Transverse colon (tissue), 4 donors: ENCODE results near the gene ZFAND2B. TPM values are rescaled to one million over a fixed set of nuclear protein-coding genes. Genes with fewer than 3 reads are reported as not detected.

ENCODE experiments used
- DNase-seq: peaks from one replicate; pipeline ENCODE4 v3.0.0-alpha.2; 2019
- H3K27ac ChIP-seq, 4 donors: fragments of 200-600 bp; sonication (generic); 2 replicates each; pipeline ENCODE4 v1.5.1; 2016 to 2018; ENCODE audit warnings: inconsistent platforms in 4 of 4
- H3K27me3 ChIP-seq: fragments of 200-600 bp; sonication (generic); 2 replicates; pipeline ENCODE4 v1.5.1; 2017; ENCODE audit warnings: inconsistent platforms
- H3K36me3 ChIP-seq, 4 donors: fragments of 200-600 bp; sonication (generic); 2 replicates each; pipeline ENCODE4 v1.5.1; 2017 to 2019; ENCODE audit warnings: inconsistent platforms in 4 of 4
- H3K4me1 ChIP-seq, 4 donors: fragments of 200-600 bp; sonication (generic); 2 replicates each; pipeline ENCODE4 v1.5.1; 2017 to 2020; ENCODE audit warnings: inconsistent platforms in 4 of 4
- H3K4me3 ChIP-seq, 4 donors: fragments of 200-600 bp; sonication (generic); 1 replicate in 1 of 4; 2 replicates in 3 of 4; pipeline versions ENCODE4 v1.5.1 to v1.6.1; 2017 to 2019; ENCODE audit warnings: inconsistent platforms in 4 of 4
- H3K9me3 ChIP-seq, 2 donors: fragments of 200-600 bp; sonication (generic); 2 replicates each; pipeline ENCODE4 v1.5.1; 2017 to 2019; ENCODE audit warnings: inconsistent platforms in 2 of 2
- CTCF ChIP-seq, 5 experiments: fragments of 200-600 bp in 3 of 5; fragments of 450-650 bp in 2 of 5; sonication (generic) in 3 of 5; IDR thresholded peaks; 1 replicate in 2 of 5; 2 replicates in 3 of 5; pipeline ENCODE4 v1.5.1; 2016 to 2017; ENCODE audit warnings: antibody characterized with exemption in 5 of 5, inconsistent platforms in 3 of 5, mild to moderate bottlenecking in 2 of 5, moderate library complexity in 1 of 5
- EP300 ChIP-seq: sonication (generic); formaldehyde crosslinking; IDR thresholded peaks from one replicate; pipeline ENCODE4 v1.6.1; 2017; ENCODE audit warnings: antibody characterized with exemption, low read depth
- POLR2A ChIP-seq: fragments of 450-650 bp; IDR thresholded peaks from one replicate; pipeline ENCODE4 v1.6.1; 2016; ENCODE audit warnings: antibody characterized with exemption, mild to moderate bottlenecking, moderate library complexity
- POLR2AphosphoS5 ChIP-seq, 3 donors: sonication (generic); formaldehyde crosslinking; IDR thresholded peaks; one replicate each; pipeline ENCODE4 v1.6.1; 2016; ENCODE audit warnings: antibody characterized with exemption in 3 of 3
- WGBS, 2 donors: methylation state at CpG; one replicate each; pipeline ENCODE4 v1.1.5; 2018; ENCODE audit warnings: low coverage in 1 of 2; 5-methylcytosine and 5-hydroxymethylcytosine counted together
- in situ Hi-C, 4 donors: fragments of 200-750 bp; cut with MboI; loops; one replicate each; pipeline versions ENCODE4 v1.15.0 to v1.15.1; 2017; ENCODE audit warnings: low sequenced_read_pairs in 3 of 4, low pct_ligation_motif_present in 1 of 4, low pct_unique_long_range_greater_than_20kb in 1 of 4
- intact Hi-C: fragments of 100-400 bp; cut with DNase I; formaldehyde crosslinking; loops from one replicate; pipeline ENCODE4 v1.15.1; 2023; ENCODE audit warnings: low total_unique reads
- total RNA-seq, 4 donors: library from RNA; depleted of rRNA; stranded (reverse); fragments of >200 nt; gene quantifications; one replicate each; pipeline ENCODE4 v1.1.0, GENCODE V29; 2016

Gene ZFAND2B
- total RNA-seq, 4 donors from 2014 or later, result 90.2 to 156 (median 119) TPM

- no peaks in the 10 kb centered on the region for H3K9me3 ChIP-seq
- intact Hi-C loops (loop anchor here (10.0 kb wide), 1 partner anchor 1611 kb away; no protein-coding TSS in a partner anchor), in situ Hi-C loops (no loop called here)
- no peaks in the 10 kb centered on the region for H3K27me3 ChIP-seq
- 1% methylated on average over 46 of the region's 46 CpGs; no CpG with 5 or more reads in 1 of the 2 donors for WGBS, 2 donors
- H3K4me3 ChIP-seq, result peak within 1 kb of the TSS; percentile 65 to 95 (median 83)
- peak; percentile 96 for DNase-seq
- TF ChIP-seq POLR2A (peak; percentile 91), EP300 (peak; percentile 52), POLR2AphosphoS5 (IDR thresholded peaks at IDR 0.05) (peak; percentile 95 to 98 (median 95)), CTCF (IDR thresholded peaks at IDR 0.05) (no peak)
- H3K4me1 ChIP-seq, result peaks cover 32 to 53% (median 49%) of the 10 kb centered on the region in 4 donors
- peak within 1 kb of the TSS; percentile 94 to 97 (median 94) for H3K27ac ChIP-seq
- no peaks in the 10 kb centered on the region for H3K36me3 ChIP-seq
Measured at GRCh38 chr2:219245148-219245898, 38.7 kb downstream of the ZFAND2B start, which contains the start of the genes GLB1L and STK16. Gene GLB1L, minus strand, starts transcription at chr2:219245444. Its CDS starts 1,871 bp downstream, at chr2:219243573. Gene STK16, plus strand, starts transcription at chr2:219245479. Its CDS starts 521 bp downstream, at chr2:219246000.

- H3K4me1 ChIP-seq, result peaks cover 37 to 58% (median 53%) of the 10 kb centered on the region in 4 donors
- H3K36me3 ChIP-seq, result no peaks in the 10 kb centered on the region
- no peaks in the 10 kb centered on the region for H3K9me3 ChIP-seq
- in situ Hi-C loops, result no loop called here
- H3K4me3 ChIP-seq, result peak overlapping the region; percentile 65 to 95 (median 83)
- intact Hi-C loops, result loop anchor here (10.0 kb wide), 1 partner anchor 1611 kb away; no protein-coding TSS in a partner anchor
- no peak for TF ChIP-seq EP300
- H3K27me3 ChIP-seq, result no peaks in the 10 kb centered on the region
- peak overlapping the region; percentile 94 to 97 (median 94) for H3K27ac ChIP-seq
- DNase-seq, result no peak
- WGBS, 2 donors, result 6% methylated on average over 10 of the region's 10 CpGs; no CpG with 5 or more reads in 1 of the 2 donors
Measured at GRCh38 chr2:219245899-219246230, 39.3 kb downstream of the ZFAND2B start.

- 91% methylated on average over 10 of the region's 10 CpGs; no CpG with 5 or more reads in 1 of the 2 donors for WGBS, 2 donors
- no peak for DNase-seq
- H3K27me3 ChIP-seq, result no peaks in the 10 kb centered on the region
- TF ChIP-seq EP300 (no peak), CTCF (IDR thresholded peaks at IDR 0.05) (no peak), POLR2A (no peak), POLR2AphosphoS5 (IDR thresholded peaks at IDR 0.05) (no peak)
- in situ Hi-C loops, result no loop called here
- H3K9me3 ChIP-seq, result no peaks in the 10 kb centered on the region
- no peaks in the 10 kb centered on the region for H3K36me3 ChIP-seq
- intact Hi-C loops, result loop anchor here (10.0 kb wide), 1 partner anchor 1612 kb away; no protein-coding TSS in a partner anchor
- H3K4me1 ChIP-seq, result peaks cover 41 to 65% (median 58%) of the 10 kb centered on the region in 4 donors
- H3K4me3 ChIP-seq, result no peak overlapping the region
- peak overlapping the region in 3 of 4 donors; percentile 94 to 97 (median 94) for H3K27ac ChIP-seq
Measured at GRCh38 chr2:219246559-219246958, 40.0 kb downstream of the ZFAND2B start.

- Histone ChIP-seq H3K4me1 (peaks cover 47 to 77% (median 71%) of the 10 kb centered on the region in 4 donors), H3K27me3 (no peaks in the 10 kb centered on the region), H3K36me3 (no peaks in the 10 kb centered on the region), H3K27ac (peak overlapping the region; percentile 94 to 97 (median 94)), H3K4me3 (peak overlapping the region in 1 of 4 donors; percentile 31), H3K9me3 (no peaks in the 10 kb centered on the region)
- DNase-seq, result peak; percentile 46
- WGBS, 2 donors, result 76 to 78% methylated on average over 11 to 17 of the region's 17 CpGs
- in situ Hi-C loops, result no loop called here
- intact Hi-C loops, result loop anchor here (10.0 kb wide), 1 partner anchor 1613 kb away; no protein-coding TSS in a partner anchor
- TF ChIP-seq POLR2AphosphoS5 (IDR thresholded peaks at IDR 0.05) (peak in 2 of 3 donors; percentile 29 to 64), POLR2A (peak; percentile 32), CTCF (IDR thresholded peaks at IDR 0.05) (no peak)
Measured at GRCh38 chr2:219247678-219248642, 41.4 kb downstream of the ZFAND2B start.
